SU-DHL-6 (cell line): ENCODE data around the gene PADI4.
"Not testable (repeated sequence)": the region's sequence is repeated elsewhere in the genome, so short reads cannot be mapped to it uniquely, and the experiment has no call there.

Experiments
- EZH2phosphoT487 ChIP-seq: fragments of 200-600 bp; sonication (generic), shearing (Covaris generic); conservative IDR thresholded peaks from 2 replicates; pipeline ENCODE4 v1.6.1; 2018; ENCODE audit warnings: mild to moderate bottlenecking, antibody characterized with exemption, low read length, moderate library complexity, mixed read lengths
- TF ChIP-seq, protein P1 (sequence below): fragments of 200-600 bp; sonication (generic); IDR thresholded peaks from one replicate; pipeline ENCODE4 v1.5.1; 2017; ENCODE audit warnings: antibody characterized with exemption, mild to moderate bottlenecking, low read length, moderate library complexity; ENCODE audit not compliant: insufficient read depth, poor library complexity, severe bottlenecking

DNA sequence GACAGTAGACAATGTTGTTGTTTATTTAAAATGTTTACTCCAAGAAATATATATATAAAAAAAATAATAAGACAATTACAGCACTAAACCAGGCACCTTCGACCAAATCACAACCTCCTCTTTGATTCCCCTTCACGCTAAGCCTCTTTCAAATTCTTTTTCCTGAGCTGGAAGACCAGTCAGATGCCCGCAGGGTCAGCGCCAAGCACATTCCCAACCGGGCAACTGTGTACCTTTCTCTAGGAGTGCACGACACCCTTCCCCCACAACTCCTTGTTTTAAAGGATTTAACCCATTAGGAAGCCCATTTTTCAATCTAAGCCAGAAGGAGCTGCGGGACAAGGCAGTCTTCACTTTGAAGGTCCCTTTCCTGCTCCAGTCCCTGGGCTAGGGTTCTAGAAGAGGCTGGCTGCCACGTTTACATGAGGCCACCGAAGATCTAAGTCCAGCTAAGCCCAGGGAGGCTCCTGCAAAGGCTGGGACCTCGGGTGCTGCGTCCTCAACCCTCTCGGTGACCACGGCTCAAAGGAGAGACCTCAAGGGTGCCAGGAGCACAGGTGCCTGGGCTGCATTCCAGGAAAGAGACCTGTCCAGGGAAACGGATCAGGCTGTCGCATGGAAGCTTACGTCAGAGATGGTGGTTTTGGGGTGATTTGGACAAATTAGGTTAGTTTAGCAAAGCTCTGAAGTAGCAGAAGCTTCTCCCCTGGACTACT is 98.9 kb downstream of the PADI4 start:
- TF ChIP-seq, protein P1, sequence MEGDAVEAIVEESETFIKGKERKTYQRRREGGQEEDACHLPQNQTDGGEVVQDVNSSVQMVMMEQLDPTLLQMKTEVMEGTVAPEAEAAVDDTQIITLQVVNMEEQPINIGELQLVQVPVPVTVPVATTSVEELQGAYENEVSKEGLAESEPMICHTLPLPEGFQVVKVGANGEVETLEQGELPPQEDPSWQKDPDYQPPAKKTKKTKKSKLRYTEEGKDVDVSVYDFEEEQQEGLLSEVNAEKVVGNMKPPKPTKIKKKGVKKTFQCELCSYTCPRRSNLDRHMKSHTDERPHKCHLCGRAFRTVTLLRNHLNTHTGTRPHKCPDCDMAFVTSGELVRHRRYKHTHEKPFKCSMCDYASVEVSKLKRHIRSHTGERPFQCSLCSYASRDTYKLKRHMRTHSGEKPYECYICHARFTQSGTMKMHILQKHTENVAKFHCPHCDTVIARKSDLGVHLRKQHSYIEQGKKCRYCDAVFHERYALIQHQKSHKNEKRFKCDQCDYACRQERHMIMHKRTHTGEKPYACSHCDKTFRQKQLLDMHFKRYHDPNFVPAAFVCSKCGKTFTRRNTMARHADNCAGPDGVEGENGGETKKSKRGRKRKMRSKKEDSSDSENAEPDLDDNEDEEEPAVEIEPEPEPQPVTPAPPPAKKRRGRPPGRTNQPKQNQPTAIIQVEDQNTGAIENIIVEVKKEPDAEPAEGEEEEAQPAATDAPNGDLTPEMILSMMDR, result not testable (repeated sequence)
- not testable (repeated sequence) for TF ChIP-seq EZH2phosphoT487
